Nephron (organoid): Measurements from ENCODE around the gene THSD4.

Experiments used
- H3K27ac Mint-ChIP-seq, 3 experiments: 2 replicates each; pipeline ENCODE4 v1.8.0; 2020; ENCODE audit warnings: mixed read lengths in 3 of 3, mild to moderate bottlenecking in 2 of 3, moderate library complexity in 1 of 3
- H3K27me3 Mint-ChIP-seq: 2 replicates; pipeline ENCODE4 v1.8.0; 2021; ENCODE audit warnings: low read depth, mild to moderate bottlenecking, moderate library complexity, mixed read lengths
- H3K36me3 Mint-ChIP-seq: 2 replicates; pipeline ENCODE4 v1.8.0; 2020; ENCODE audit warnings: low read depth, mixed read lengths
- H3K4me1 Mint-ChIP-seq: 2 replicates; pipeline ENCODE4 v1.8.0; 2020; ENCODE audit warnings: mixed read lengths
- H3K4me3 Mint-ChIP-seq, 3 experiments: 2 replicates each; pipeline ENCODE4 v1.8.0; 2020; ENCODE audit warnings: mild to moderate bottlenecking in 3 of 3, mixed read lengths in 3 of 3, moderate library complexity in 2 of 3
- H3K9me3 Mint-ChIP-seq: 2 replicates; pipeline ENCODE4 v1.8.0; 2020; ENCODE audit warnings: mixed read lengths
- CTCF ChIP-seq, 3 experiments: fragments of 200-600 bp; sonication (generic); IDR thresholded peaks; one replicate each; pipeline ENCODE4 v1.5.0; 2021; ENCODE audit warnings: antibody characterized with exemption in 3 of 3; ENCODE audit not compliant: unreplicated experiment in 3 of 3

The THSD4 gene

GRCh38 chr15:71274448-71274798, 159.2 kb downstream of the THSD4 start:
- TF ChIP-seq CTCF (IDR thresholded peaks at IDR 0.05; ENCODE audit: unreplicated experiment in 3 of 3) = no peak
- Mint-ChIP-seq H3K36me3 (no peaks in the 10 kb centered on the region), H3K27me3 (no peaks in the 10 kb centered on the region), H3K4me3 (no peak overlapping the region), H3K4me1 (peaks cover 51% of the 10 kb centered on the region), H3K27ac (peak overlapping the region in 2 of 3 experiments; percentile 21 to 66), H3K9me3 (peaks cover 16% of the 10 kb centered on the region)

- Mint-ChIP-seq H3K4me1 (peaks cover 57% of the 10 kb centered on the region), H3K27me3 (no peaks in the 10 kb centered on the region), H3K27ac (peak overlapping the region; percentile 54 to 69 (median 66)), H3K36me3 (no peaks in the 10 kb centered on the region), H3K4me3 (no peak overlapping the region), H3K9me3 (peaks cover 10% of the 10 kb centered on the region)
- TF ChIP-seq CTCF (IDR thresholded peaks at IDR 0.05; ENCODE audit: unreplicated experiment in 3 of 3) = no peak
Measured at GRCh38 chr15:71275098-71275497, 159.8 kb downstream of the THSD4 start.

- Mint-ChIP-seq H3K27me3 (no peaks in the 10 kb centered on the region), H3K36me3 (no peaks in the 10 kb centered on the region), H3K4me3 (no peak overlapping the region), H3K4me1 (peaks cover 61% of the 10 kb centered on the region), H3K27ac (peak overlapping the region; percentile 19 to 54 (median 41)), H3K9me3 (peaks cover 4% of the 10 kb centered on the region)
- no peak for TF ChIP-seq CTCF (IDR thresholded peaks at IDR 0.05; ENCODE audit: unreplicated experiment in 3 of 3)
Measured at GRCh38 chr15:71275566-71276335, 160.5 kb downstream of the THSD4 start.

GRCh38 chr15:71276336-71276665, 161.0 kb downstream of the THSD4 start:
- Mint-ChIP-seq H3K4me1 (peaks cover 66% of the 10 kb centered on the region), H3K27ac (peak overlapping the region in 2 of 3 experiments; percentile 19 to 54), H3K4me3 (no peak overlapping the region), H3K27me3 (no peaks in the 10 kb centered on the region), H3K9me3 (peaks cover 4% of the 10 kb centered on the region), H3K36me3 (no peaks in the 10 kb centered on the region)
- no peak for TF ChIP-seq CTCF (IDR thresholded peaks at IDR 0.05; ENCODE audit: unreplicated experiment in 3 of 3)

GRCh38 chr15:71278989-71279756, 163.9 kb downstream of the THSD4 start:
- Mint-ChIP-seq H3K27ac (peak overlapping the region; percentile 9 to 72 (median 63)), H3K4me3 (no peak overlapping the region), H3K36me3 (no peaks in the 10 kb centered on the region), H3K9me3 (no peaks in the 10 kb centered on the region), H3K4me1 (peaks cover 62% of the 10 kb centered on the region), H3K27me3 (no peaks in the 10 kb centered on the region)
- TF ChIP-seq CTCF (IDR thresholded peaks at IDR 0.05; ENCODE audit: unreplicated experiment in 3 of 3) = no peak
